ENCODE results near the gene ENDOG. TPM values are rescaled to one million over a fixed set of nuclear protein-coding genes. Genes with fewer than 3 reads are reported as not detected.

Gene ENDOG
- total and polyA plus RNA-seq, 2 donors (not counting 1 experiment from before 2014, with no cell fraction given): 5.2 to 15.5 TPM

- Histone ChIP-seq H3K79me2 (ENCODE audit: control insufficient read depth, insufficient read depth, low read length) (peaks cover 14% of the 10 kb centered on the region), H3K36me3 (ENCODE audit: control insufficient read depth, insufficient read depth, low read length) (peaks cover 11% of the 10 kb centered on the region), H3K9me3 (ENCODE audit: control insufficient read depth, insufficient read depth, low read depth, low read length) (no peaks in the 10 kb centered on the region), H3K4me3 (replicated peaks in 1 of 4; ENCODE audit: control extremely low read depth in 1 of 4, insufficient read depth in 1 of 4, low read depth in 3 of 4, low read length in 4 of 4) (peak overlapping the region; percentile 76 to 93 (median 89)), H3K4me2 (ENCODE audit: extremely low read depth, insufficient read depth, low read length) (peak overlapping the region; percentile 84), H3K9ac (ENCODE audit: insufficient read depth, low read length) (no peak overlapping the region), H3K27ac (ENCODE audit: insufficient read depth, low read length) (peak overlapping the region; percentile 63), H2AFZ (ENCODE audit: low read length) (no peak overlapping the region), H4K20me1 (ENCODE audit: control insufficient read depth, extremely low read depth, insufficient read depth, low read length) (no peaks in the 10 kb centered on the region), H3K4me1 (ENCODE audit: control insufficient read depth, extremely low read depth, insufficient read depth, low read length) (no peaks in the 10 kb centered on the region), H3K27me3 (ENCODE audit: control insufficient read depth, insufficient read depth, low read length) (no peaks in the 10 kb centered on the region)
- DNase-seq (ENCODE audit: low read depth in 2 of 2): peak; percentile 9 to 14
- TF ChIP-seq CTCF (conservative IDR thresholded peaks at IDR 0.05 in 1 of 2, IDR thresholded peaks at IDR 0.05 in 1 of 2; ENCODE audit: low read depth in 1 of 2, low read length in 2 of 2): no peak
- no peak for TF ChIP-seq EZH2 (IDR thresholded peaks at IDR 0.05; ENCODE audit: low read length, missing control alignments)
These were observed 30.6 kb upstream of the ENDOG start for GRCh38 chr9:128787659-128788058.

GRCh38 chr9:128788445-128788844 lies 29.9 kb upstream of the ENDOG start:
- Histone ChIP-seq H3K79me2 (ENCODE audit: control insufficient read depth, insufficient read depth, low read length) (peaks cover 14% of the 10 kb centered on the region), H3K9ac (ENCODE audit: insufficient read depth, low read length) (no peak overlapping the region), H3K9me3 (ENCODE audit: control insufficient read depth, insufficient read depth, low read depth, low read length) (no peaks in the 10 kb centered on the region), H3K27me3 (ENCODE audit: control insufficient read depth, insufficient read depth, low read length) (no peaks in the 10 kb centered on the region), H3K27ac (ENCODE audit: insufficient read depth, low read length) (no peak overlapping the region), H2AFZ (ENCODE audit: low read length) (no peak overlapping the region), H3K36me3 (ENCODE audit: control insufficient read depth, insufficient read depth, low read length) (peaks cover 14% of the 10 kb centered on the region), H3K4me1 (ENCODE audit: control insufficient read depth, extremely low read depth, insufficient read depth, low read length) (no peaks in the 10 kb centered on the region), H3K4me2 (ENCODE audit: extremely low read depth, insufficient read depth, low read length) (peak overlapping the region; percentile 84), H3K4me3 (replicated peaks in 1 of 4; ENCODE audit: control extremely low read depth in 1 of 4, insufficient read depth in 1 of 4, low read depth in 3 of 4, low read length in 4 of 4) (peak overlapping the region in 2 of 4 experiments; percentile 76 to 92), H4K20me1 (ENCODE audit: control insufficient read depth, extremely low read depth, insufficient read depth, low read length) (no peaks in the 10 kb centered on the region)
- TF ChIP-seq EZH2 (IDR thresholded peaks at IDR 0.05; ENCODE audit: low read length, missing control alignments): no peak
- no peak for TF ChIP-seq CTCF (conservative IDR thresholded peaks at IDR 0.05 in 1 of 2, IDR thresholded peaks at IDR 0.05 in 1 of 2; ENCODE audit: low read depth in 1 of 2, low read length in 2 of 2)
- no peak for DNase-seq (ENCODE audit: low read depth in 2 of 2)

GRCh38 chr9:128790536-128790935 lies 27.8 kb upstream of the ENDOG start:
- H3K9ac ChIP-seq (ENCODE audit: insufficient read depth, low read length): no peak overlapping the region
- peaks cover 14% of the 10 kb centered on the region for H3K36me3 ChIP-seq (ENCODE audit: control insufficient read depth, insufficient read depth, low read length)
- H3K27me3 ChIP-seq (ENCODE audit: control insufficient read depth, insufficient read depth, low read length): no peaks in the 10 kb centered on the region
- no peaks in the 10 kb centered on the region for H3K4me1 ChIP-seq (ENCODE audit: control insufficient read depth, extremely low read depth, insufficient read depth, low read length)
- no peaks in the 10 kb centered on the region for H4K20me1 ChIP-seq (ENCODE audit: control insufficient read depth, extremely low read depth, insufficient read depth, low read length)
- no peak overlapping the region for H2AFZ ChIP-seq (ENCODE audit: low read length)
- no peak overlapping the region for H3K4me3 ChIP-seq (replicated peaks in 1 of 4; ENCODE audit: control extremely low read depth in 1 of 4, insufficient read depth in 1 of 4, low read depth in 3 of 4, low read length in 4 of 4)
- TF ChIP-seq CTCF (conservative IDR thresholded peaks at IDR 0.05 in 1 of 2, IDR thresholded peaks at IDR 0.05 in 1 of 2; ENCODE audit: low read depth in 1 of 2, low read length in 2 of 2): no peak
- no peak for TF ChIP-seq EZH2 (IDR thresholded peaks at IDR 0.05; ENCODE audit: low read length, missing control alignments)
- no peak overlapping the region for H3K4me2 ChIP-seq (ENCODE audit: extremely low read depth, insufficient read depth, low read length)
- H3K9me3 ChIP-seq (ENCODE audit: control insufficient read depth, insufficient read depth, low read depth, low read length): no peaks in the 10 kb centered on the region
- no peak for DNase-seq (ENCODE audit: low read depth in 2 of 2)
- H3K79me2 ChIP-seq (ENCODE audit: control insufficient read depth, insufficient read depth, low read length): peaks cover 14% of the 10 kb centered on the region
- no peak overlapping the region for H3K27ac ChIP-seq (ENCODE audit: insufficient read depth, low read length)
